Activated naive CD4-positive, alpha-beta T cell treated with anti-CD3 and anti-CD28 coated beads for 36 hours (primary cell): ENCODE results near the gene TRIM71. TPM values are rescaled to one million over a fixed set of nuclear protein-coding genes. Genes with fewer than 3 reads are reported as not detected.
"Not testable (repeated sequence)": the region's sequence is repeated elsewhere in the genome, so short reads cannot be mapped to it uniquely, and the experiment has no call there.

Source experiments
- CTCF ChIA-PET: fragments of 350-600 bp; sonication (Branson Sonifier 250); formaldehyde crosslinking; loops from one replicate; lab custom pipeline; 2021; ENCODE audit warnings: antibody characterized with exemption; lab: Charles Lee
- DNase-seq: peaks from one replicate; pipeline ENCODE4 v3.0.0-alpha.2; 2020
- H3K27ac Mint-ChIP-seq: one replicate; pipeline ENCODE4 v1.8.0; 2021; ENCODE audit warnings: mild to moderate bottlenecking, mixed read lengths
- H3K27me3 Mint-ChIP-seq: one replicate; pipeline ENCODE4 v1.8.0; 2021; ENCODE audit warnings: low read depth, mixed read lengths
- H3K36me3 Mint-ChIP-seq: one replicate; pipeline ENCODE4 v1.8.0; 2021; ENCODE audit warnings: low read depth, mixed read lengths
- H3K4me1 Mint-ChIP-seq: one replicate; pipeline ENCODE4 v1.8.0; 2021; ENCODE audit warnings: low read depth, mixed read lengths
- H3K4me3 Mint-ChIP-seq: one replicate; pipeline ENCODE4 v1.8.0; 2021; ENCODE audit warnings: mild to moderate bottlenecking, moderate library complexity, mixed read lengths
- H3K9me3 Mint-ChIP-seq: one replicate; pipeline ENCODE4 v1.8.0; 2021; ENCODE audit warnings: mixed read lengths
- intact Hi-C: fragments of 100-400 bp; cut with micrococcal nuclease; formaldehyde crosslinking; loops from one replicate; pipeline ENCODE4 v1.15.1; 2023
- total RNA-seq, 2 experiments: library from RNA; stranded (reverse); gene quantifications; one replicate each; pipeline ENCODE4 v1.2.3, GENCODE V29; 2021

TRIM71 gene
- total RNA-seq, 2 experiments from 2014 or later = 0.02 to 0.07 TPM

DNA sequence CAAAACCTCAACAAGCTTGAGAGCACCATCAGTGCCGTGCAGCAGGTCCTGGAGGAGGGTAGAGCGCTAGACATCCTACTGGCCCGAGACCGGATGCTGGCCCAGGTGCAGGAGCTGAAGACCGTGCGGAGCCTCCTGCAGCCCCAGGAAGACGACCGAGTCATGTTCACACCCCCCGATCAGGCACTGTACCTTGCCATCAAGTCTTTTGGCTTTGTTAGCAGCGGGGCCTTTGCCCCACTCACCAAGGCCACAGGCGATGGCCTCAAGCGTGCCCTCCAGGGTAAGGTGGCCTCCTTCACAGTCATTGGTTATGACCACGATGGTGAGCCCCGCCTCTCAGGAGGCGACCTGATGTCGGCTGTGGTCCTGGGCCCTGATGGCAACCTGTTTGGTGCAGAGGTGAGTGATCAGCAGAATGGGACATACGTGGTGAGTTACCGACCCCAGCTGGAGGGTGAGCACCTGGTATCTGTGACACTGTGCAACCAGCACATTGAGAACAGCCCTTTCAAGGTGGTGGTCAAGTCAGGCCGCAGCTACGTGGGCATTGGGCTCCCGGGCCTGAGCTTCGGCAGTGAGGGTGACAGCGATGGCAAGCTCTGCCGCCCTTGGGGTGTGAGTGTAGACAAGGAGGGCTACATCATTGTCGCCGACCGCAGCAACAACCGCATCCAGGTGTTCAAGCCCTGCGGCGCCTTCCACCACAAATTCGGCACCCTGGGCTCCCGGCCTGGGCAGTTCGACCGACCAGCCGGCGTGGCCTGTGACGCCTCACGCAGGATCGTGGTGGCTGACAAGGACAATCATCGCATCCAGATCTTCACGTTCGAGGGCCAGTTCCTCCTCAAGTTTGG is 72.9 kb downstream of the TRIM71 start:
- no peak for DNase-seq
- H3K4me3 Mint-ChIP-seq = no peak overlapping the region
- H3K27ac Mint-ChIP-seq = no peak overlapping the region
- no peaks in the 10 kb centered on the region for H3K9me3 Mint-ChIP-seq
- CTCF ChIA-PET = no interaction called here
- no peaks in the 10 kb centered on the region for H3K4me1 Mint-ChIP-seq
- H3K27me3 Mint-ChIP-seq = peaks cover 22% of the 10 kb centered on the region
- intact Hi-C loops = no loop called here
- H3K36me3 Mint-ChIP-seq = no peaks in the 10 kb centered on the region

DNA sequence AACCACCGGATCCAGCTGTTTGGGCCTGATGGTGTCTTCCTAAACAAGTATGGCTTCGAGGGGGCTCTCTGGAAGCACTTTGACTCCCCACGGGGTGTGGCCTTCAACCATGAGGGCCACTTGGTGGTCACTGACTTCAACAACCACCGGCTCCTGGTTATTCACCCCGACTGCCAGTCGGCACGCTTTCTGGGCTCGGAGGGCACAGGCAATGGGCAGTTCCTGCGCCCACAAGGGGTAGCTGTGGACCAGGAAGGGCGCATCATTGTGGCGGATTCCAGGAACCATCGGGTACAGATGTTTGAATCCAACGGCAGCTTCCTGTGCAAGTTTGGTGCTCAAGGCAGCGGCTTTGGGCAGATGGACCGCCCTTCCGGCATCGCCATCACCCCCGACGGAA is 73.6 kb downstream of the TRIM71 start:
- Mint-ChIP-seq H3K27ac (no peak overlapping the region), H3K36me3 (no peaks in the 10 kb centered on the region), H3K27me3 (peaks cover 22% of the 10 kb centered on the region), H3K4me3 (no peak overlapping the region), H3K9me3 (no peaks in the 10 kb centered on the region), H3K4me1 (no peaks in the 10 kb centered on the region)
- intact Hi-C loops = no loop called here
- no peak for DNase-seq
- CTCF ChIA-PET = no interaction called here

GRCh38 chr3:32892625-32893598 is 75.1 kb downstream of the TRIM71 start:
- H3K36me3 Mint-ChIP-seq = no peaks in the 10 kb centered on the region
- intact Hi-C loops = no loop called here
- no peaks in the 10 kb centered on the region for H3K4me1 Mint-ChIP-seq
- H3K9me3 Mint-ChIP-seq = no peaks in the 10 kb centered on the region
- no peak overlapping the region for H3K27ac Mint-ChIP-seq
- H3K27me3 Mint-ChIP-seq = peaks cover 24% of the 10 kb centered on the region
- H3K4me3 Mint-ChIP-seq = no peak overlapping the region
- no peak for DNase-seq
- CTCF ChIA-PET = interaction anchor here (0.5 to 0.6 kb wide), 2 partner anchors 79 to 196 kb away, joined by 3 to 5 read pairs; no protein-coding TSS in a partner anchor

DNA sequence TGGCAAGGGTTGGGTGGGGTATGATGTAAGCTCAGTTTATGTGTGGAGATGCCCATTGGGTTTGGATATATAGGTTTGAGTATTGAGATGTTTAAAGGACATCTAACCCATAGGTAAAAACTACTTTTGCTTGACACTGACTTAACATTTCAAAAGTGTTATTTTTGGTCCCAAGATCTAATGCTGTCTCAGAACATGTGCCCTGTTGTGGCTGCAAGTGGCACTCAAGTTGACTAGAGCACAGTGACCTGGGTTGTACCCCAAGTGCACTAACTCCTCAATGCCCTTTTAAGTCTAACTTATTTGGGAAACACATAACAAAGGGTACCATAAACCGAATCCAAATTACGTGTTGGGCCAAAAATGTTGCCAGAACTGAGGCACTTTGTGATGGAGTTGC is 77.2 kb downstream of the TRIM71 start:
- no peak overlapping the region for H3K4me3 Mint-ChIP-seq
- H3K27me3 Mint-ChIP-seq = peaks cover 22% of the 10 kb centered on the region
- CTCF ChIA-PET = no interaction called here

GRCh38 chr3:32895701-32896100 is 77.9 kb downstream of the TRIM71 start:
- Mint-ChIP-seq H3K27me3 (peaks cover 22% of the 10 kb centered on the region), H3K36me3 (no peaks in the 10 kb centered on the region), H3K4me3 (no peak overlapping the region), H3K27ac (no peak overlapping the region), H3K4me1 (no peaks in the 10 kb centered on the region), H3K9me3 (no peaks in the 10 kb centered on the region)
- CTCF ChIA-PET = no interaction called here
- intact Hi-C loops = no loop called here
- no peak for DNase-seq

More for the DNA sequence above, 77.2 kb downstream of the TRIM71 start:
- no peaks in the 10 kb centered on the region for H3K9me3 Mint-ChIP-seq
- H3K27ac Mint-ChIP-seq = no peak overlapping the region
- H3K36me3 Mint-ChIP-seq = no peaks in the 10 kb centered on the region
- no peak for DNase-seq
- H3K4me1 Mint-ChIP-seq = no peaks in the 10 kb centered on the region
- intact Hi-C loops = no loop called here

GRCh38 chr3:32896143-32896542 is 78.3 kb downstream of the TRIM71 start:
- intact Hi-C loops = no loop called here
- CTCF ChIA-PET = no interaction called here
- H3K36me3 Mint-ChIP-seq = no peaks in the 10 kb centered on the region
- peaks cover 22% of the 10 kb centered on the region for H3K27me3 Mint-ChIP-seq
- H3K9me3 Mint-ChIP-seq = no peaks in the 10 kb centered on the region
- H3K4me1 Mint-ChIP-seq = no peaks in the 10 kb centered on the region
- H3K27ac Mint-ChIP-seq = no peak overlapping the region
- no peak for DNase-seq
- no peak overlapping the region for H3K4me3 Mint-ChIP-seq

DNA sequence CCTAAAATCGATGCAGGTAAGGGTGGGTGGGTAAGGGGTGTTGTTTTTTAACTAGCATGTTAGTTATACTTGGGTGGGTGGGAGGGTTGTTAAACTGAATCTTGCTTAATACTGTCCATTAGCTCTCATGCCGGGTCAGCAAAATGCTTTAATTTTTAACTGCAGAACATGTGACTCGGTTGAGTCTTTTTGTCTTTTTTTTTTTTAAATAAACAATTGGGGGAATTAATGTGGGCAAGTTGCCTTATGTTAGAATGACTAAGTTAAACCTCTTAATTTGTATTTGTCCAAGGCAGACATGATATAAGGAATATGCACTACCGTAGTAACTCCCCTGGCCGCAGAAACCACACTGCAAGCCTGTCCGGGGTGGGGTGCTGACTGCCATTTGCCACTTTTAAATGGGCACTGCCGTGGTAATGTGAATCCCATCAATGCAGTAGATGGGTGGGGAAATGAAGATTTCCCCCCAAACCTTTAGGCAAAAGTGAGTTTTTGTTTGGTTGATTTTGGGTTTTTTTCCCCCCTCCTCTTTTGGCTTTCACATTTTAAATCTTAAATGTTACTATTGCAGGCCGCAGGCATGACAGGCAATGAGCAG is 79.3 kb downstream of the TRIM71 start:
- H3K27ac Mint-ChIP-seq = no peak overlapping the region
- no peak for DNase-seq
- H3K36me3 Mint-ChIP-seq = no peaks in the 10 kb centered on the region
- intact Hi-C loops = no loop called here
- CTCF ChIA-PET = no interaction called here
- no peak overlapping the region for H3K4me3 Mint-ChIP-seq
- H3K9me3 Mint-ChIP-seq = no peaks in the 10 kb centered on the region
- H3K4me1 Mint-ChIP-seq = no peaks in the 10 kb centered on the region
- peaks cover 25% of the 10 kb centered on the region for H3K27me3 Mint-ChIP-seq

GRCh38 chr3:32897981-32898623 is 80.3 kb downstream of the TRIM71 start:
- Mint-ChIP-seq H3K36me3 (no peaks in the 10 kb centered on the region), H3K27ac (no peak overlapping the region), H3K9me3 (no peaks in the 10 kb centered on the region), H3K27me3 (peaks cover 18% of the 10 kb centered on the region), H3K4me3 (no peak overlapping the region), H3K4me1 (peaks cover 2% of the 10 kb centered on the region)
- intact Hi-C loops = no loop called here
- CTCF ChIA-PET = interaction anchor here (0.6 kb wide), 2 partner anchors 10 to 333 kb away, joined by 3 to 4 read pairs; no protein-coding TSS in a partner anchor
- no peak for DNase-seq

DNA sequence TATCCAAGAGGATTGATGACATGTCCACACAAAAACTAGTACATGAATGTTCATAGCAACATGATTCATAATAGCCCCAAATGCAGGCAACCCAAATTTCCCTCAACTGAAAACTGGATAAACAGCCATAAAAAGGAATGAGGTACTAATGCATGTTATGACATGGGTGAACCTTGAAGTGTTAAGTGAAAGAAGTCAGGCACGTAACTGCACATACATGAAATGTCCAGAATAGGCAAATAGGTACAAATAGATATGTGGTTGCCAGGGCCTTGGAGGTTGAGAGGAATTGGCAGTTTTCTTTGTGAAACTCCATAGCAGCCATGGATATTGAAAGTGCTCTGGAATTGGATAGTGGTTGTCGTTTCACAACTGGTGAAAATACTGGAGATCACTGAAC is 81.5 kb downstream of the TRIM71 start:
- peaks cover 2% of the 10 kb centered on the region for H3K4me1 Mint-ChIP-seq
- intact Hi-C loops = no loop called here
- H3K9me3 Mint-ChIP-seq = no peaks in the 10 kb centered on the region
- no peak overlapping the region for H3K4me3 Mint-ChIP-seq
- H3K27ac Mint-ChIP-seq = no peak overlapping the region
- no peak for DNase-seq
- peaks cover 12% of the 10 kb centered on the region for H3K27me3 Mint-ChIP-seq
- CTCF ChIA-PET = no interaction called here
- H3K36me3 Mint-ChIP-seq = no peaks in the 10 kb centered on the region

- Mint-ChIP-seq H3K27ac (no peak overlapping the region), H3K36me3 (no peaks in the 10 kb centered on the region), H3K9me3 (no peaks in the 10 kb centered on the region), H3K27me3 (peaks cover 5% of the 10 kb centered on the region), H3K4me1 (peaks cover 2% of the 10 kb centered on the region), H3K4me3 (no peak overlapping the region)
- intact Hi-C loops = no loop called here
- CTCF ChIA-PET = interaction anchor here (0.6 to 1.1 kb wide), 4 partner anchors 14 to 1478 kb away, joined by 3 to 4 read pairs (median 3); no protein-coding TSS in a partner anchor
- no peak for DNase-seq
Observed at GRCh38 chr3:32901005-32901932, 83.5 kb downstream of the TRIM71 start.

GRCh38 chr3:32902887-32903371 is 85.1 kb downstream of the TRIM71 start:
- H3K36me3 Mint-ChIP-seq, H3K27me3 Mint-ChIP-seq, H3K4me1 Mint-ChIP-seq, H3K9me3 Mint-ChIP-seq, H3K27ac Mint-ChIP-seq: not testable (repeated sequence)
- DNase-seq = peak; percentile 61
- intact Hi-C loops = loop anchor here (1.0 to 2.0 kb wide), 3 partner anchors 122 to 392 kb away; no protein-coding TSS in a partner anchor
- CTCF ChIA-PET = interaction anchor here (0.6 to 2.3 kb wide), 27 partner anchors 12 to 1593 kb away, joined by 3 to 10 read pairs (median 3); no protein-coding TSS in a partner anchor
- H3K4me3 Mint-ChIP-seq = peak overlapping the region; percentile 71
